HCT116 (cell line): ENCODE results near the gene INSL3. TPM values are rescaled to one million over a fixed set of nuclear protein-coding genes. Genes with fewer than 3 reads are reported as not detected.

ENCODE experiments used
- ATAC-seq: fragments of 200-7000 bp; cut with Tn5 transposase; 2 replicates; pipeline ENCODE4 v1.9.1; 2020; ENCODE audit warnings: mild to moderate bottlenecking, moderate library complexity
- BruUV-seq: library from RNA; stranded (reverse); fragments of 400-500 nt; replicated peaks from 2 replicates; lab custom pipeline; 2021; lab: Mats Ljungman, UMichigan
- CTCF ChIA-PET: fragments of 300-600 bp; sonication (Branson Sonifier 250); formaldehyde crosslinking; loops from one replicate; lab custom pipeline; 2021; ENCODE audit warnings: antibody characterized with exemption; lab: Charles Lee
- POLR2A ChIA-PET: fragments of 300-600, 350-600 bp; sonication (Branson Sonifier 250); formaldehyde crosslinking; loops from one replicate; lab custom pipeline; 2021; ENCODE audit warnings: antibody characterized with exemption; lab: Charles Lee
- RAD21 ChIA-PET, 2 experiments: fragments of 300-600 bp; sonication (Branson Sonifier 250); formaldehyde crosslinking; loops; one replicate each; lab custom pipeline; 2023; ENCODE audit warnings: low total read pairs in 2 of 2; ENCODE audit not compliant: uncharacterized antibody in 2 of 2, unreplicated experiment in 2 of 2, low non-redundant PET in 1 of 2; lab: Charles Lee
- DNase-seq: peaks from one replicate; pipeline ENCODE4 v3.0.0-alpha.2; 2010; ENCODE audit warnings: low read depth, low spot score
- H2AFZ ChIP-seq: fragments of 200-600 bp; shearing (Covaris generic), sonication (generic); 2 replicates; pipeline ENCODE4 v1.6.1; 2017; ENCODE audit warnings: low read depth, mixed run types, mixed read lengths, antibody characterized with exemption, low read length; ENCODE audit not compliant: poor library complexity, severe bottlenecking
- H3K27ac ChIP-seq: 2 replicates; pipeline ENCODE4 v1.5.1; 2012; ENCODE audit warnings: low read depth, low read length
- H3K27me3 ChIP-seq: fragments of 200-600 bp; sonication (generic); 2 replicates; pipeline ENCODE4 v1.6.1; 2016; ENCODE audit warnings: mixed run types, low read length, mixed read lengths; ENCODE audit not compliant: insufficient read depth
- H3K36me3 ChIP-seq, 2 experiments: fragments of 200-500 bp in 1 of 2; fragments of 200-600 bp in 1 of 2; sonication (Bioruptor generic) in 1 of 2; sonication (generic) in 1 of 2; 2 replicates each; pipeline versions ENCODE4 v1.5.1 to v1.6.1; 2014 to 2016; ENCODE audit warnings: low read length in 2 of 2, inconsistent platforms in 1 of 2, mixed read lengths in 1 of 2, mixed run types in 1 of 2; ENCODE audit not compliant: insufficient read depth in 2 of 2, control insufficient read depth in 1 of 2
- H3K4me1 ChIP-seq, 2 experiments: fragments of 200-600 bp in 1 of 2; sonication (generic) in 1 of 2; 2 replicates each; pipeline versions ENCODE4 v1.5.1 to v1.6.1; 2012 to 2017; ENCODE audit warnings: low read length in 2 of 2, inconsistent platforms in 1 of 2, mild to moderate bottlenecking in 1 of 2, mixed read lengths in 1 of 2, mixed run types in 1 of 2, moderate library complexity in 1 of 2; ENCODE audit not compliant: insufficient read depth in 2 of 2, control insufficient read depth in 1 of 2
- H3K4me2 ChIP-seq: fragments of 200-600 bp; sonication (generic); 2 replicates; pipeline ENCODE4 v1.6.1; 2017; ENCODE audit warnings: mixed run types, low read length, mixed read lengths
- H3K4me3 ChIP-seq, 2 experiments: fragments of 200-600 bp in 1 of 2; sonication (generic) in 1 of 2; replicated peaks in 1 of 2; 2 replicates each; pipeline ENCODE4 v1.5.1; 2011 to 2016; ENCODE audit warnings: low read length in 2 of 2, control low read depth in 1 of 2, low read depth in 1 of 2, mild to moderate bottlenecking in 1 of 2, mixed read lengths in 1 of 2, mixed run types in 1 of 2
- H3K79me2 ChIP-seq: fragments of 200-600 bp; sonication (generic); 2 replicates; pipeline ENCODE4 v1.6.1; 2017; ENCODE audit warnings: mild to moderate bottlenecking, mixed run types, low read length, moderate library complexity, mixed read lengths; ENCODE audit not compliant: insufficient read depth
- H3K9ac ChIP-seq: fragments of 200-600 bp; sonication (generic); 2 replicates; pipeline ENCODE4 v1.6.1; 2016; ENCODE audit warnings: low read length, mixed read lengths
- H3K9me2 ChIP-seq: fragments of 200-600 bp; sonication (generic), shearing (Covaris generic); 2 replicates; pipeline ENCODE4 v1.6.1; 2017; ENCODE audit warnings: mixed run types, mild to moderate bottlenecking, moderate library complexity; ENCODE audit not compliant: insufficient read depth
- H3K9me3 ChIP-seq, 2 experiments: fragments of 200-500 bp in 1 of 2; fragments of 200-600 bp in 1 of 2; sonication (Bioruptor generic) in 1 of 2; sonication (generic) in 1 of 2; 2 replicates each; pipeline ENCODE4 v1.6.1; 2014 to 2017; ENCODE audit warnings: low read length in 2 of 2, mixed read lengths in 2 of 2, inconsistent platforms in 1 of 2, low read depth in 1 of 2, mild to moderate bottlenecking in 1 of 2, mixed run types in 1 of 2, moderate library complexity in 1 of 2; ENCODE audit not compliant: control insufficient read depth in 1 of 2, insufficient read depth in 1 of 2
- H4K20me1 ChIP-seq: fragments of 200-600 bp; sonication (generic), shearing (Covaris generic); 2 replicates; pipeline ENCODE4 v1.6.1; 2017; ENCODE audit warnings: mixed run types, mild to moderate bottlenecking, moderate library complexity; ENCODE audit not compliant: insufficient read depth
- ATF3 ChIP-seq: IDR thresholded peaks from 2 replicates; pipeline ENCODE4 v1.6.1; 2012
- CBX3 ChIP-seq: IDR thresholded peaks from 2 replicates; pipeline ENCODE4 v1.6.1; 2012; ENCODE audit warnings: low read depth
- CEBPB ChIP-seq: IDR thresholded peaks from 2 replicates; pipeline ENCODE4 v1.6.1; 2012; ENCODE audit warnings: low read depth
- EGR1 ChIP-seq: IDR thresholded peaks from 2 replicates; pipeline ENCODE4 v1.6.1; 2012; ENCODE audit warnings: low read depth
- EZH2 ChIP-seq: fragments of 200-600 bp; sonication (generic); IDR thresholded peaks from 2 replicates; pipeline ENCODE4 v1.6.1; 2017; ENCODE audit warnings: antibody characterized with exemption, mixed run types
- EZH2phosphoT487 ChIP-seq: fragments of 200-600 bp; IDR thresholded peaks from 2 replicates; pipeline ENCODE4 v1.6.1; 2018; ENCODE audit warnings: antibody characterized with exemption, borderline replicate concordance
- JUND ChIP-seq: IDR thresholded peaks from 2 replicates; pipeline ENCODE4 v1.6.1; 2012
- POLR2A ChIP-seq: IDR thresholded peaks from 2 replicates; pipeline ENCODE4 v1.7.0; 2011; ENCODE audit warnings: borderline replicate concordance; ENCODE audit not compliant: insufficient read depth, insufficient read length; ENCODE audit errors: extremely low read depth
- POLR2AphosphoS5 ChIP-seq: IDR thresholded peaks from 2 replicates; pipeline ENCODE4 v1.6.1; 2011; ENCODE audit warnings: mild to moderate bottlenecking, low read depth, low read length, moderate library complexity
- RAD21 ChIP-seq: IDR thresholded peaks from 2 replicates; pipeline ENCODE4 v1.6.1; 2012; ENCODE audit warnings: low read depth, mild to moderate bottlenecking
- SIN3A ChIP-seq: IDR thresholded peaks from 2 replicates; pipeline ENCODE4 v1.6.1; 2012; ENCODE audit warnings: low read depth
- SP1 ChIP-seq: IDR thresholded peaks from 2 replicates; pipeline ENCODE4 v1.6.1; 2012; ENCODE audit warnings: low read depth
- TCF7L2 ChIP-seq: IDR thresholded peaks from 2 replicates; pipeline ENCODE4 v1.7.0; 2011; ENCODE audit warnings: borderline replicate concordance, inconsistent platforms; ENCODE audit not compliant: insufficient read depth, insufficient read length; ENCODE audit errors: extremely low read depth
- ZFX ChIP-seq: fragments of 450-650 bp; IDR thresholded peaks from 2 replicates; pipeline ENCODE4 v1.6.1; 2017
- ZNF274 ChIP-seq: fragments of 200-500 bp; sonication (Bioruptor generic); IDR thresholded peaks from 2 replicates; pipeline ENCODE4 v1.6.1; 2014; ENCODE audit warnings: mild to moderate bottlenecking, low read depth, low read length, inconsistent platforms
- intact Hi-C: fragments of 100-400 bp; cut with micrococcal nuclease; formaldehyde crosslinking; loops from 2 replicates; pipeline ENCODE4 v1.10.0; 2022
- total RNA-seq: library from RNA; stranded (reverse); gene quantifications from one replicate; pipeline ENCODE4 v1.2.1, GENCODE V29; 2021; ENCODE audit not compliant: unreplicated experiment
- TF ChIP-seq, protein P1 (sequence below): IDR thresholded peaks from 2 replicates; pipeline ENCODE4 v1.6.1; 2012
- TF ChIP-seq, protein P2 (sequence below), 3 experiments: fragments of 200-600 bp in 1 of 3; sonication (generic) in 1 of 3; IDR thresholded peaks in 2 of 3; conservative IDR thresholded peaks in 1 of 3; 2 replicates each; pipeline ENCODE4 v1.5.1; 2012 to 2017; ENCODE audit warnings: low read depth in 2 of 3, low read length in 2 of 3, antibody characterized with exemption in 1 of 3, borderline replicate concordance in 1 of 3, control low read depth in 1 of 3, mild to moderate bottlenecking in 1 of 3, mixed read lengths in 1 of 3, mixed run types in 1 of 3, moderate library complexity in 1 of 3; ENCODE audit not compliant: insufficient read depth in 1 of 3

Gene INSL3
- total RNA-seq, 1 experiment from 2014 or later, result 0.96 TPM

GRCh38 chr19:17817668-17818363 is 3.5 kb downstream of the INSL3 start:
- Histone ChIP-seq H3K4me3 (no peak overlapping the region), H3K4me1 (no peaks in the 10 kb centered on the region), H3K9me3 (no peaks in the 10 kb centered on the region), H3K4me2 (no peak overlapping the region), H3K79me2 (no peaks in the 10 kb centered on the region), H3K9ac (no peak overlapping the region), H3K36me3 (no peaks in the 10 kb centered on the region), H4K20me1 (no peaks in the 10 kb centered on the region), H3K27ac (no peak overlapping the region), H3K27me3 (no peaks in the 10 kb centered on the region), H3K9me2 (no peaks in the 10 kb centered on the region), H2AFZ (no peak overlapping the region)
- ChIA-PET RAD21 (interaction anchor here in 1 of 2 experiments (0.7 kb wide), 2 partner anchors 13 to 29 kb away, joined by 6 to 7 read pairs; no protein-coding TSS in a partner anchor), CTCF (no interaction called here), POLR2A (interaction anchor here (1.3 to 1.5 kb wide), 2 partner anchors 13 to 14 kb away, joined by 4 to 5 read pairs; no protein-coding TSS in a partner anchor)
- DNase-seq (no peak), ATAC-seq (no peak)
- intact Hi-C loops, result no loop called here
- no peak for TF ChIP-seq EZH2phosphoT487
- no peak for TF ChIP-seq TCF7L2
- TF ChIP-seq POLR2A, result no peak
- TF ChIP-seq ATF3, result no peak
- no peak for TF ChIP-seq CBX3
- peak; percentile 5; the same call in 1 of the 2 replicates for TF ChIP-seq POLR2AphosphoS5
- TF ChIP-seq JUND, result no peak
- TSS peak; percentile 14 for BruUV-seq

DNA sequence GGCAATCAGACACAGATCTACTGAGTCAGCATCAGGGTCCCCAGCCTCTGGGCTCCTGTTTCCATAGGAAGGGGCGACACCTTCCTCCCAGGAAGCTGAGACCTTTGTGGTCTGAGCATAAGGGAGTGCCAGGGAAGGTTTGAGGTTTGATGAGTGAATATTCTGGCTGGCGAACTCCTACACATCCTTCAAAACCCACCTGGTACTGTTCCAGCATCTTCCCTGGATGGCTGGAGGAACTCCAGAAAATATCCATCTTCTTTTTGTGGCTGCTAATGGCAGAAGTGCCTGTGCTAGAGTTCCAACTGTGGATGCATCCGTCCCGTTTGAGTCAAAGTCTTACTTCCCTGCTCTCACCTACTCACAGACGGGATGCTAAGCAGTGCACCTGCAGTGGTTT is 9.2 kb downstream of the INSL3 start:
- CTCF ChIA-PET, result no interaction called here
- H3K9ac ChIP-seq, result no peak overlapping the region
- intact Hi-C loops, result no loop called here
- H3K36me3 ChIP-seq, result peaks cover 0 to 5% of the 10 kb centered on the region in 2 experiments; a peak in 2 of 4 replicates
- RAD21 ChIA-PET, result no interaction called here
- no peak overlapping the region for H3K4me2 ChIP-seq
- H3K9me3 ChIP-seq, result no peaks in the 10 kb centered on the region
- DNase-seq (no peak), ATAC-seq (no peak)
- POLR2A ChIA-PET, result no interaction called here
- H3K4me1 ChIP-seq, result peaks cover under 1% of the 10 kb centered on the region in 2 experiments; a peak in 2 of 4 replicates
- no peaks in the 10 kb centered on the region for H3K9me2 ChIP-seq
- H3K27me3 ChIP-seq, result no peaks in the 10 kb centered on the region
- H3K79me2 ChIP-seq, result no peaks in the 10 kb centered on the region
- H3K27ac ChIP-seq, result no peak overlapping the region
- H3K4me3 ChIP-seq, result no peak overlapping the region
- no TSS peak for BruUV-seq
- no peaks in the 10 kb centered on the region for H4K20me1 ChIP-seq
- no peak overlapping the region for H2AFZ ChIP-seq
- TF ChIP-seq EZH2phosphoT487, result no peak
- no peak for TF ChIP-seq ATF3
- no peak for TF ChIP-seq SIN3A
- TF ChIP-seq EZH2, result no peak
- TF ChIP-seq SP1, result no peak
- TF ChIP-seq CBX3, result no peak
- TF ChIP-seq RAD21, result no peak
- TF ChIP-seq EGR1, result no peak
- TF ChIP-seq, protein P1, sequence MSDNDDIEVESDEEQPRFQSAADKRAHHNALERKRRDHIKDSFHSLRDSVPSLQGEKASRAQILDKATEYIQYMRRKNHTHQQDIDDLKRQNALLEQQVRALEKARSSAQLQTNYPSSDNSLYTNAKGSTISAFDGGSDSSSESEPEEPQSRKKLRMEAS, result no peak
- TF ChIP-seq, protein P2, sequence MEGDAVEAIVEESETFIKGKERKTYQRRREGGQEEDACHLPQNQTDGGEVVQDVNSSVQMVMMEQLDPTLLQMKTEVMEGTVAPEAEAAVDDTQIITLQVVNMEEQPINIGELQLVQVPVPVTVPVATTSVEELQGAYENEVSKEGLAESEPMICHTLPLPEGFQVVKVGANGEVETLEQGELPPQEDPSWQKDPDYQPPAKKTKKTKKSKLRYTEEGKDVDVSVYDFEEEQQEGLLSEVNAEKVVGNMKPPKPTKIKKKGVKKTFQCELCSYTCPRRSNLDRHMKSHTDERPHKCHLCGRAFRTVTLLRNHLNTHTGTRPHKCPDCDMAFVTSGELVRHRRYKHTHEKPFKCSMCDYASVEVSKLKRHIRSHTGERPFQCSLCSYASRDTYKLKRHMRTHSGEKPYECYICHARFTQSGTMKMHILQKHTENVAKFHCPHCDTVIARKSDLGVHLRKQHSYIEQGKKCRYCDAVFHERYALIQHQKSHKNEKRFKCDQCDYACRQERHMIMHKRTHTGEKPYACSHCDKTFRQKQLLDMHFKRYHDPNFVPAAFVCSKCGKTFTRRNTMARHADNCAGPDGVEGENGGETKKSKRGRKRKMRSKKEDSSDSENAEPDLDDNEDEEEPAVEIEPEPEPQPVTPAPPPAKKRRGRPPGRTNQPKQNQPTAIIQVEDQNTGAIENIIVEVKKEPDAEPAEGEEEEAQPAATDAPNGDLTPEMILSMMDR (IDR thresholded peaks at IDR 0.05 in 2 of 3, conservative IDR thresholded peaks at IDR 0.05 in 1 of 3; ENCODE audit: borderline replicate concordance in 1 of 3, insufficient read depth in 1 of 3, low read depth in 2 of 3, low read length in 2 of 3), result no peak
- no peak for TF ChIP-seq CEBPB
- TF ChIP-seq JUND, result no peak
- TF ChIP-seq POLR2A, result no peak
- TF ChIP-seq TCF7L2, result no peak
- no peak for TF ChIP-seq ZNF274
- no peak for TF ChIP-seq ZFX
